Right lobe of liver (tissue), 6 donors: Measurements from ENCODE around the gene NIPBL. TPM values are rescaled to one million over a fixed set of nuclear protein-coding genes. Genes with fewer than 3 reads are reported as not detected.

Experiments
- ATAC-seq, 4 donors: fragments of 200-7000 bp; cut with Tn5 transposase; one replicate each; pipeline ENCODE4 v1.9.1; 2020; ENCODE audit warnings: mild to moderate bottlenecking in 4 of 4, moderate library complexity in 4 of 4
- DNase-seq, 3 donors: peaks; one replicate each; pipeline ENCODE4 v3.0.0-alpha.2; 2020
- H3K27ac ChIP-seq, 3 donors: fragments of 200-600 bp; one replicate each; pipeline ENCODE4 v1.8.0; 2022
- H3K27me3 ChIP-seq, 2 donors: fragments of 200-600 bp; one replicate each; pipeline ENCODE4 v1.8.0; 2022
- H3K36me3 ChIP-seq, 4 donors: fragments of 200-600 bp; sonication (generic) in 1 of 4; one replicate each; pipeline versions ENCODE4 v1.5.1 to v1.8.0; 2017 to 2022; ENCODE audit warnings: control low read depth in 1 of 4
- H3K4me1 ChIP-seq, 4 donors: fragments of 200-600 bp; sonication (generic) in 1 of 4; one replicate each; pipeline versions ENCODE4 v1.5.1 to v1.8.0; 2017 to 2022; ENCODE audit warnings: control low read depth in 1 of 4
- H3K4me3 ChIP-seq, 3 donors: fragments of 200-600 bp; one replicate each; pipeline ENCODE4 v1.8.0; 2022
- H3K9me3 ChIP-seq, 4 donors: fragments of 200-600 bp; sonication (generic) in 1 of 4; one replicate each; pipeline versions ENCODE4 v1.5.1 to v1.8.0; 2017 to 2022; ENCODE audit warnings: control low read depth in 1 of 4
- POLR2A ChIP-seq: fragments of 450-650 bp; IDR thresholded peaks from one replicate; pipeline ENCODE4 v1.6.1; 2017; ENCODE audit warnings: antibody characterized with exemption, mild to moderate bottlenecking
- WGBS: methylation state at CpG from one replicate; pipeline ENCODE4 v1.1.6; 2018; ENCODE audit warnings: low coverage, low lambda C conversion rate; ENCODE audit not compliant: insufficient coverage; ENCODE audit errors: missing lambda C conversion rate; 5-methylcytosine and 5-hydroxymethylcytosine counted together
- intact Hi-C, 2 donors: fragments of 100-400 bp; cut with DNase I; formaldehyde crosslinking; loops; one replicate each; pipeline versions ENCODE4 v1.11.2 to v1.14.1; 2022
- total RNA-seq, 6 experiments: library from RNA; depleted of rRNA in 2 of 6; stranded (reverse); fragments of >200 nt in 2 of 6; fragmentation: NEBNext Ultra II Directional in 3 of 6; extraction: Animal tissue kit (Norgen Biotek cat#: 25700) in 3 of 6; gene quantifications; one replicate each; pipeline versions ENCODE4 v1.1.0 to v1.2.4, GENCODE V29; 2016 to 2023
- TF ChIP-seq, protein P1 (sequence below), 4 donors: fragments of 200-600 bp in 3 of 4; fragments of 450-650 bp in 1 of 4; IDR thresholded peaks; one replicate each; pipeline versions ENCODE4 v1.5.1 to v1.8.0; 2016 to 2022; ENCODE audit warnings: antibody characterized with exemption in 4 of 4, mild to moderate bottlenecking in 2 of 4
- donor health status: DM: no; HTN: yes; CAD: no.
- donor health status: DM: no; HTN: no; CAD: no.
- donor health status: DM: no; HTN: no; CAD: no.
- donor health status: DM: no; HTN: yes; CAD: no.
- donor health status: DM: no; HTN: yes; CAD: no.

NIPBL gene
- total RNA-seq, 6 experiments from 2014 or later = 16.0 to 29.2 (median 24.6) TPM

DNA sequence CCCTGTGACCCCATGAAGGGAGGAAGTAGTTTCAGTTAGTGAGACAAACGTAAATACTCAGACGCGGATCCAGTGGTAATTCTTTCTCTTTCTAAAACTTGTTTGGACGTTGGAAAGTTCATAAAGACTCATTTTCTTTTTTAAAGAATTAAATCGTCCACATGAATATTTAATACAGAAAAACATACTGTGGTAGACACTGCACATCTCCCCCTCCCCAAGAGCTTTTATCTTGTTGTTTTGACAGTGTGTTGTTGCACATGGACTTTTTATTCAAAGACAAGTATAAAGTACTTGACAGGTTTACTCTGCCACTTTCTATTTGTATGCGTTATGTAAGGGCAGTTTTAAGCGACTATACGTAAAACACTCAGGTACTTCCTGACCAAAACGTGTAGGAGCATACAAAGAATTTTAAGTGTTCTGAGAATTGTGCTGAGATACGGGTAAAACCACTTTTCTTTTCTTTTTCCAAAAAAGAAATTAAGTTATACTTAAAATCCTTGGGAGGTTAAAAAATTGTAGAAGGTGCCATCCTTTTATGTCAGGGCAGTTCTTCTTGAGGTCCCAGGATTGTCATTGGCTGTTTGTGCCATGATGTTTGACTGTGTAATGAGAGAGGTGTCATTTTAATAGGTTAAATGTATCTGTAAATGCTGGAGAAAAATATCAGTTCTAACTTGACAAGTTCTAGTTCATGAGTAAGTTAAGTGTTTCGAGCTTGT lies 1.3 kb downstream of the NIPBL start:
- DNase-seq (no peak), ATAC-seq (no peak)
- intact Hi-C loops = no loop called here
- Histone ChIP-seq H3K4me3 (peak overlapping the region; percentile 65 to 86 (median 77)), H3K36me3 (no peaks in the 10 kb centered on the region), H3K9me3 (no peaks in the 10 kb centered on the region), H3K27ac (peak overlapping the region; percentile 91 to 97 (median 93)), H3K4me1 (peaks cover 0 to 54% (median 16%) of the 10 kb centered on the region in 4 donors), H3K27me3 (no peaks in the 10 kb centered on the region)
- 0% methylated on average over 11 of the region's 11 CpGs for WGBS
- TF ChIP-seq POLR2A = no peak

DNA sequence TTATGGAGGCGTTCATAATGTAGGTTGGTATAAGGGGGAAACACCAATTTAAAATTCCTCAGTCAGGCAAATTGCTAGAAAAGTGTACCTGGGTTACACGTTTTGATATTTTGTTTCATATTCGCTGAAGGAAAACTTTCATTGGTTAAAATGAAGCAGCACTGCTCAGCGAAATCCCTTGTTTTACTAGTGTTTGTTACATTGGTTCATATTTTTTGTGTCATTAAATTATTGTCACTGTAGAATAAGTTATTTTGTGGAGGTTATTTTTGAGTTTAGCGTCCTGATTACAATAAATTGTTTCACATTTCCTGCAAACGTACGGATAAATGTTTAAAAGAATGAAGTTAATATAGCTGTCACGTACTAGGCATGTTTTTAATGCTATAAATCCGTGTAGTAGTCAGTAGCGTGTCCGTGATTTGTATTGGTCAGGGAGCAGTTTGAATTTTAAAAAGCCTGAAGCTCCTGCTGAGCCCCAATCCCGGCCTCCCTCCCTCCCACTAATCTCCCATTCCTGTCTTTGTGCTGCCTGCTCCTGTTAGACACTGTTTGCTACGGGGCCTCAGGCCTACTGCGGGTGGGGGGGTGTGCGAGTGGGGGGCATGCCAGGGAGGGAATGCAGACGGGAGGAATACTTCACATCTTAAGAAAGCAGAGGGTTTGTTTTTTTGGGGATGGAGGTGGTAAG lies 2.0 kb downstream of the NIPBL start:
- Histone ChIP-seq H3K36me3 (no peaks in the 10 kb centered on the region), H3K9me3 (no peaks in the 10 kb centered on the region), H3K27ac (peak overlapping the region; percentile 91 to 97 (median 93)), H3K27me3 (no peaks in the 10 kb centered on the region), H3K4me3 (peak overlapping the region; percentile 65 to 86 (median 77)), H3K4me1 (peaks cover 0 to 61% (median 19%) of the 10 kb centered on the region in 4 donors)
- DNase-seq = peak in 1 of 3 donors; percentile 28
- no peak for TF ChIP-seq POLR2A
- TF ChIP-seq, protein P1, sequence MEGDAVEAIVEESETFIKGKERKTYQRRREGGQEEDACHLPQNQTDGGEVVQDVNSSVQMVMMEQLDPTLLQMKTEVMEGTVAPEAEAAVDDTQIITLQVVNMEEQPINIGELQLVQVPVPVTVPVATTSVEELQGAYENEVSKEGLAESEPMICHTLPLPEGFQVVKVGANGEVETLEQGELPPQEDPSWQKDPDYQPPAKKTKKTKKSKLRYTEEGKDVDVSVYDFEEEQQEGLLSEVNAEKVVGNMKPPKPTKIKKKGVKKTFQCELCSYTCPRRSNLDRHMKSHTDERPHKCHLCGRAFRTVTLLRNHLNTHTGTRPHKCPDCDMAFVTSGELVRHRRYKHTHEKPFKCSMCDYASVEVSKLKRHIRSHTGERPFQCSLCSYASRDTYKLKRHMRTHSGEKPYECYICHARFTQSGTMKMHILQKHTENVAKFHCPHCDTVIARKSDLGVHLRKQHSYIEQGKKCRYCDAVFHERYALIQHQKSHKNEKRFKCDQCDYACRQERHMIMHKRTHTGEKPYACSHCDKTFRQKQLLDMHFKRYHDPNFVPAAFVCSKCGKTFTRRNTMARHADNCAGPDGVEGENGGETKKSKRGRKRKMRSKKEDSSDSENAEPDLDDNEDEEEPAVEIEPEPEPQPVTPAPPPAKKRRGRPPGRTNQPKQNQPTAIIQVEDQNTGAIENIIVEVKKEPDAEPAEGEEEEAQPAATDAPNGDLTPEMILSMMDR (IDR thresholded peaks at IDR 0.05) = no peak
- peak in 2 of 4 donors; percentile 5 to 9 for ATAC-seq
- intact Hi-C loops = no loop called here
- WGBS = 2% methylated on average over 16 of the region's 16 CpGs

DNA sequence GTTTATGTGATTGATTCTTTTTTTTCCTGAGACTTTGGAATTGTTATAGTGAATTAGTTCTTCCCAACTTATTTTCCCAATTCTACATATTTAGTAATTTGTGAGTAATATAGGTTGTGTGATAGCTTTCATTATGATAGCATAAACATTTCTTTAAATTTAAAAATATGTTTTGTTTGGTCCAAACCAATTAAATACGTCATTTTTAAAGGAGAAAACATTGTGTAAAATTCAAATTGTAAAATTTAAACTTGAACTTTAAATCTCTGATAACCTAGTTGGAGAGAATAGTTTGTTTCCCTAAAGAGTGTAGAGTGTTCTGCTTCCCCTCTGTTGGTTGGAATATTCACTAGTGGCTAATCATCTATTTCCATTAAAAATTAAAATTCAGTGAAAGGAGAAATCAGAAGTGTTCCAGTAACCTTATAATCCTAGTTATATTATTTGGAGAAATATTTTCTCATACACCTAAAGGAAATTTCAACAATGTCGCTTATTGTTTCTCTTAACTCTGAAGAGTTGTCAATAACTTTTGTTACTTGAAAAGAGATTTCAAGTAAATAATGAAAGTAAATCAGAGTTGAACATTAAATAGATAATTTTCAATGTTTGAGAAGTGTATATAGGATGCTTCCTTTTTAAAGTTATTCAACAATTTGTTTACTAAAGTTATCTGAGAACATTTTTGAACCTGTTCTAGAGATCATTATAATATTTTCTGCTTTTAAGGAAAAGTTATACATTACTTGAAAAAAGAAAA lies 2.9 kb downstream of the NIPBL start:
- no peaks in the 10 kb centered on the region for H3K36me3 ChIP-seq
- peaks cover 0 to 62% (median 17%) of the 10 kb centered on the region in 4 donors for H3K4me1 ChIP-seq
- H3K27ac ChIP-seq = peak overlapping the region in 2 of 3 donors; percentile 93 to 97
- no peaks in the 10 kb centered on the region for H3K27me3 ChIP-seq
- DNase-seq (no peak), ATAC-seq (no peak)
- H3K4me3 ChIP-seq = peak overlapping the region in 1 of 3 donors; percentile 86
- H3K9me3 ChIP-seq = no peaks in the 10 kb centered on the region
- intact Hi-C loops = no loop called here
- TF ChIP-seq, protein P1 (IDR thresholded peaks at IDR 0.05) = no peak
- no peak for TF ChIP-seq POLR2A
- 10% methylated on average over 2 of the region's 2 CpGs for WGBS

DNA sequence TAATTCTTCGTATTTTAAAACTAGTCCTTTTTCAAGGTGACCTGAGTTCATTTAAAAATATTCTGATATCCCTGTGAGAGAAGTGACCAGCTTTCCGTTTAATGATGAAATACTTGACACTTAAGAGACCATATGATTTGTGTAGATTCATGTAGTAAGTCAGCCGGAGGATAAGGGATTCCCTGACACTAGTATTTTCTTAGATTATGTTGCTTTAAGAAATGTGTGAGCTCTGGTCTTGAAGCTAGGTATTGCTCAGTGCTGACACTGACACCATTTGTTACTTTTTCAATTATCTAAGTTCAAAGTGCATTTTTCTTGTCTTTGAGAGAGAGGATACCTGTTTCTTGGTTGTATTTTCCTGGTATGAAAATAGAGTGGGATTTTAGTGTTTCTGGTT lies 4.2 kb downstream of the NIPBL start:
- 7% methylated on average over 3 of the region's 3 CpGs for WGBS
- Histone ChIP-seq H3K27me3 (no peaks in the 10 kb centered on the region), H3K36me3 (no peaks in the 10 kb centered on the region), H3K9me3 (no peaks in the 10 kb centered on the region), H3K4me3 (no peak overlapping the region), H3K4me1 (peaks cover 0 to 56% (median 13%) of the 10 kb centered on the region in 4 donors), H3K27ac (no peak overlapping the region)
- no peak for DNase-seq
- TF ChIP-seq, protein P1 (IDR thresholded peaks at IDR 0.05) = no peak
- no peak for TF ChIP-seq POLR2A
- intact Hi-C loops = no loop called here
- ATAC-seq = no peak
